HCT116 (cell line): ENCODE data around the gene ARMS2. TPM values are rescaled to one million over a fixed set of nuclear protein-coding genes. Genes with fewer than 3 reads are reported as not detected.

ENCODE experiments used
- ATAC-seq: fragments of 200-7000 bp; cut with Tn5 transposase; 2 replicates; pipeline ENCODE4 v1.9.1; 2020; ENCODE audit warnings: mild to moderate bottlenecking, moderate library complexity
- BruUV-seq: library from RNA; stranded (reverse); fragments of 400-500 nt; replicated peaks from 2 replicates; lab custom pipeline; 2021; lab: Mats Ljungman, UMichigan
- CTCF ChIA-PET: fragments of 300-600 bp; sonication (Branson Sonifier 250); formaldehyde crosslinking; loops from one replicate; lab custom pipeline; 2021; ENCODE audit warnings: antibody characterized with exemption; lab: Charles Lee
- POLR2A ChIA-PET: fragments of 300-600, 350-600 bp; sonication (Branson Sonifier 250); formaldehyde crosslinking; loops from one replicate; lab custom pipeline; 2021; ENCODE audit warnings: antibody characterized with exemption; lab: Charles Lee
- RAD21 ChIA-PET, 2 experiments: fragments of 300-600 bp; sonication (Branson Sonifier 250); formaldehyde crosslinking; loops; one replicate each; lab custom pipeline; 2023; ENCODE audit warnings: low total read pairs in 2 of 2; ENCODE audit not compliant: uncharacterized antibody in 2 of 2, unreplicated experiment in 2 of 2, low non-redundant PET in 1 of 2; lab: Charles Lee
- DNase-seq: peaks from one replicate; pipeline ENCODE4 v3.0.0-alpha.2; 2010; ENCODE audit warnings: low read depth, low spot score
- H2AFZ ChIP-seq: fragments of 200-600 bp; shearing (Covaris generic), sonication (generic); 2 replicates; pipeline ENCODE4 v1.6.1; 2017; ENCODE audit warnings: low read depth, mixed run types, mixed read lengths, antibody characterized with exemption, low read length; ENCODE audit not compliant: poor library complexity, severe bottlenecking
- H3K27ac ChIP-seq: 2 replicates; pipeline ENCODE4 v1.5.1; 2012; ENCODE audit warnings: low read depth, low read length
- H3K27me3 ChIP-seq: fragments of 200-600 bp; sonication (generic); 2 replicates; pipeline ENCODE4 v1.6.1; 2016; ENCODE audit warnings: mixed run types, low read length, mixed read lengths; ENCODE audit not compliant: insufficient read depth
- H3K36me3 ChIP-seq, 2 experiments: fragments of 200-500 bp in 1 of 2; fragments of 200-600 bp in 1 of 2; sonication (Bioruptor generic) in 1 of 2; sonication (generic) in 1 of 2; 2 replicates each; pipeline versions ENCODE4 v1.5.1 to v1.6.1; 2014 to 2016; ENCODE audit warnings: low read length in 2 of 2, inconsistent platforms in 1 of 2, mixed read lengths in 1 of 2, mixed run types in 1 of 2; ENCODE audit not compliant: insufficient read depth in 2 of 2, control insufficient read depth in 1 of 2
- H3K4me1 ChIP-seq, 2 experiments: fragments of 200-600 bp in 1 of 2; sonication (generic) in 1 of 2; 2 replicates each; pipeline versions ENCODE4 v1.5.1 to v1.6.1; 2012 to 2017; ENCODE audit warnings: low read length in 2 of 2, inconsistent platforms in 1 of 2, mild to moderate bottlenecking in 1 of 2, mixed read lengths in 1 of 2, mixed run types in 1 of 2, moderate library complexity in 1 of 2; ENCODE audit not compliant: insufficient read depth in 2 of 2, control insufficient read depth in 1 of 2
- H3K4me2 ChIP-seq: fragments of 200-600 bp; sonication (generic); 2 replicates; pipeline ENCODE4 v1.6.1; 2017; ENCODE audit warnings: mixed run types, low read length, mixed read lengths
- H3K4me3 ChIP-seq, 2 experiments: fragments of 200-600 bp in 1 of 2; sonication (generic) in 1 of 2; replicated peaks in 1 of 2; 2 replicates each; pipeline ENCODE4 v1.5.1; 2011 to 2016; ENCODE audit warnings: low read length in 2 of 2, control low read depth in 1 of 2, low read depth in 1 of 2, mild to moderate bottlenecking in 1 of 2, mixed read lengths in 1 of 2, mixed run types in 1 of 2
- H3K79me2 ChIP-seq: fragments of 200-600 bp; sonication (generic); 2 replicates; pipeline ENCODE4 v1.6.1; 2017; ENCODE audit warnings: mild to moderate bottlenecking, mixed run types, low read length, moderate library complexity, mixed read lengths; ENCODE audit not compliant: insufficient read depth
- H3K9ac ChIP-seq: fragments of 200-600 bp; sonication (generic); 2 replicates; pipeline ENCODE4 v1.6.1; 2016; ENCODE audit warnings: low read length, mixed read lengths
- H3K9me2 ChIP-seq: fragments of 200-600 bp; sonication (generic), shearing (Covaris generic); 2 replicates; pipeline ENCODE4 v1.6.1; 2017; ENCODE audit warnings: mixed run types, mild to moderate bottlenecking, moderate library complexity; ENCODE audit not compliant: insufficient read depth
- H3K9me3 ChIP-seq, 2 experiments: fragments of 200-500 bp in 1 of 2; fragments of 200-600 bp in 1 of 2; sonication (Bioruptor generic) in 1 of 2; sonication (generic) in 1 of 2; 2 replicates each; pipeline ENCODE4 v1.6.1; 2014 to 2017; ENCODE audit warnings: low read length in 2 of 2, mixed read lengths in 2 of 2, inconsistent platforms in 1 of 2, low read depth in 1 of 2, mild to moderate bottlenecking in 1 of 2, mixed run types in 1 of 2, moderate library complexity in 1 of 2; ENCODE audit not compliant: control insufficient read depth in 1 of 2, insufficient read depth in 1 of 2
- H4K20me1 ChIP-seq: fragments of 200-600 bp; sonication (generic), shearing (Covaris generic); 2 replicates; pipeline ENCODE4 v1.6.1; 2017; ENCODE audit warnings: mixed run types, mild to moderate bottlenecking, moderate library complexity; ENCODE audit not compliant: insufficient read depth
- CBX3 ChIP-seq: IDR thresholded peaks from 2 replicates; pipeline ENCODE4 v1.6.1; 2012; ENCODE audit warnings: low read depth
- CEBPB ChIP-seq: IDR thresholded peaks from 2 replicates; pipeline ENCODE4 v1.6.1; 2012; ENCODE audit warnings: low read depth
- EGR1 ChIP-seq: IDR thresholded peaks from 2 replicates; pipeline ENCODE4 v1.6.1; 2012; ENCODE audit warnings: low read depth
- ELF1 ChIP-seq: IDR thresholded peaks from 2 replicates; pipeline ENCODE4 v1.6.1; 2012; ENCODE audit warnings: low read depth, borderline replicate concordance
- EZH2phosphoT487 ChIP-seq: fragments of 200-600 bp; IDR thresholded peaks from 2 replicates; pipeline ENCODE4 v1.6.1; 2018; ENCODE audit warnings: antibody characterized with exemption, borderline replicate concordance
- JUND ChIP-seq: IDR thresholded peaks from 2 replicates; pipeline ENCODE4 v1.6.1; 2012
- POLR2A ChIP-seq: IDR thresholded peaks from 2 replicates; pipeline ENCODE4 v1.7.0; 2011; ENCODE audit warnings: borderline replicate concordance; ENCODE audit not compliant: insufficient read depth, insufficient read length; ENCODE audit errors: extremely low read depth
- POLR2AphosphoS5 ChIP-seq: IDR thresholded peaks from 2 replicates; pipeline ENCODE4 v1.6.1; 2011; ENCODE audit warnings: mild to moderate bottlenecking, low read depth, low read length, moderate library complexity
- SIN3A ChIP-seq: IDR thresholded peaks from 2 replicates; pipeline ENCODE4 v1.6.1; 2012; ENCODE audit warnings: low read depth
- SP1 ChIP-seq: IDR thresholded peaks from 2 replicates; pipeline ENCODE4 v1.6.1; 2012; ENCODE audit warnings: low read depth
- TCF7L2 ChIP-seq: IDR thresholded peaks from 2 replicates; pipeline ENCODE4 v1.7.0; 2011; ENCODE audit warnings: borderline replicate concordance, inconsistent platforms; ENCODE audit not compliant: insufficient read depth, insufficient read length; ENCODE audit errors: extremely low read depth
- YY1 ChIP-seq: IDR thresholded peaks from 2 replicates; pipeline ENCODE4 v1.6.1; 2011; ENCODE audit warnings: low read length, low read depth, moderate library complexity, mild to moderate bottlenecking; ENCODE audit not compliant: insufficient replicate concordance; ENCODE audit errors: extremely low read depth
- ZFX ChIP-seq: fragments of 450-650 bp; IDR thresholded peaks from 2 replicates; pipeline ENCODE4 v1.6.1; 2017
- ZNF274 ChIP-seq: fragments of 200-500 bp; sonication (Bioruptor generic); IDR thresholded peaks from 2 replicates; pipeline ENCODE4 v1.6.1; 2014; ENCODE audit warnings: mild to moderate bottlenecking, low read depth, low read length, inconsistent platforms
- intact Hi-C: fragments of 100-400 bp; cut with micrococcal nuclease; formaldehyde crosslinking; loops from 2 replicates; pipeline ENCODE4 v1.10.0; 2022
- microRNA-seq: library from miRNA; unstranded; fragments of <30 nt; microRNA quantifications from one replicate; pipeline ENCODE4, GENCODE V29; 2016; ENCODE audit warnings: borderline number of aligned reads
- total RNA-seq: library from RNA; stranded (reverse); gene quantifications from one replicate; pipeline ENCODE4 v1.2.1, GENCODE V29; 2021; ENCODE audit not compliant: unreplicated experiment
- TF ChIP-seq, protein P1 (sequence below): IDR thresholded peaks from 2 replicates; pipeline ENCODE4 v1.6.1; 2012; ENCODE audit warnings: low read depth
- TF ChIP-seq, protein P2 (sequence below): IDR thresholded peaks from 2 replicates; pipeline ENCODE4 v1.6.1; 2012

The ARMS2 gene
- total RNA-seq, 1 experiment from 2014 or later, result not detected

DNA sequence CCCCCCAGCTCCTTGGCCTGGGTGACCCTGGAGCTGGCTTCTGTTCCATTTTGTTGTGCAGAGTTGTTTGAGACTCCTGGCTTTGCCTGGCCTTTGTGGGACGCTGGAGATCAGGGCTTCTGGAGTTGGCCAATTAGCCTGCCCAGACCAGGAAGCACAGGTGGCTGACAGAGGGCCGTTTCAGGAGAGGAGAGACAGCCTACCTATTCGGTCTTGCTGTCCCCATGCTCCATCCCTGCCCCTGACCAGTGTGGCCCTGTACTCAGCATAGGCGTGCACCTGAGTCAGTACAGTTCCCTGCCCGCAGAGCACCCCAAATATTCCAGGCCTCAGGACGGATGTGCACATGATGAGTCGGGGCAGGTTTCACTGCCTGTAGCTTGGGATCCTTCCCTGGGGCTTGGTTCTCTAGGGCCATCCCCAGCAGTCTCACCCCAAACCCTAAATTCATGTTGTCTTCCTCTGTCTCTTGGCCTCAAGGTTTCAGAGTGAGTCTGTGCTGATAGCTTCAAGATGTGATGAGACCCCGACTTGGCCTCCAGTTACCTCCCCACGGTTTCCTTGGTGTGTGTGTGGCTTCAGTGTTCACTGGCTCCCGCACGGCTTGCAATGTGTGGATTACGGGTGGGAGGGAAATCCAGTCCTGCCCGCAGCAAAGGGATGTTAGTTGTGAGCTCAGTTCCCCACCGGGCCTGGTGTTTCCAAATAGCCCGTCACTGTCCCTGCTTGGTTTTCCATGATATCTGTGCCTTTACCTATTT is 51.6 kb downstream of the ARMS2 start:
- ATAC-seq (no peak), DNase-seq (no peak)
- Histone ChIP-seq H2AFZ (no peak overlapping the region), H3K79me2 (no peaks in the 10 kb centered on the region), H3K9me2 (no peaks in the 10 kb centered on the region), H3K9me3 (no peaks in the 10 kb centered on the region), H3K9ac (no peak overlapping the region), H3K27me3 (no peaks in the 10 kb centered on the region), H3K4me3 (no peak overlapping the region), H3K36me3 (no peaks in the 10 kb centered on the region), H3K27ac (no peak overlapping the region), H4K20me1 (no peaks in the 10 kb centered on the region), H3K4me1 (peaks cover 5 to 8% of the 10 kb centered on the region in 2 experiments; a peak in 1 of 4 replicates), H3K4me2 (no peak overlapping the region)
- POLR2A ChIA-PET, result no interaction called here
- CTCF ChIA-PET, result no interaction called here
- BruUV-seq, result no TSS peak
- RAD21 ChIA-PET, result no interaction called here
- intact Hi-C loops, result no loop called here
- TF ChIP-seq, protein P1, sequence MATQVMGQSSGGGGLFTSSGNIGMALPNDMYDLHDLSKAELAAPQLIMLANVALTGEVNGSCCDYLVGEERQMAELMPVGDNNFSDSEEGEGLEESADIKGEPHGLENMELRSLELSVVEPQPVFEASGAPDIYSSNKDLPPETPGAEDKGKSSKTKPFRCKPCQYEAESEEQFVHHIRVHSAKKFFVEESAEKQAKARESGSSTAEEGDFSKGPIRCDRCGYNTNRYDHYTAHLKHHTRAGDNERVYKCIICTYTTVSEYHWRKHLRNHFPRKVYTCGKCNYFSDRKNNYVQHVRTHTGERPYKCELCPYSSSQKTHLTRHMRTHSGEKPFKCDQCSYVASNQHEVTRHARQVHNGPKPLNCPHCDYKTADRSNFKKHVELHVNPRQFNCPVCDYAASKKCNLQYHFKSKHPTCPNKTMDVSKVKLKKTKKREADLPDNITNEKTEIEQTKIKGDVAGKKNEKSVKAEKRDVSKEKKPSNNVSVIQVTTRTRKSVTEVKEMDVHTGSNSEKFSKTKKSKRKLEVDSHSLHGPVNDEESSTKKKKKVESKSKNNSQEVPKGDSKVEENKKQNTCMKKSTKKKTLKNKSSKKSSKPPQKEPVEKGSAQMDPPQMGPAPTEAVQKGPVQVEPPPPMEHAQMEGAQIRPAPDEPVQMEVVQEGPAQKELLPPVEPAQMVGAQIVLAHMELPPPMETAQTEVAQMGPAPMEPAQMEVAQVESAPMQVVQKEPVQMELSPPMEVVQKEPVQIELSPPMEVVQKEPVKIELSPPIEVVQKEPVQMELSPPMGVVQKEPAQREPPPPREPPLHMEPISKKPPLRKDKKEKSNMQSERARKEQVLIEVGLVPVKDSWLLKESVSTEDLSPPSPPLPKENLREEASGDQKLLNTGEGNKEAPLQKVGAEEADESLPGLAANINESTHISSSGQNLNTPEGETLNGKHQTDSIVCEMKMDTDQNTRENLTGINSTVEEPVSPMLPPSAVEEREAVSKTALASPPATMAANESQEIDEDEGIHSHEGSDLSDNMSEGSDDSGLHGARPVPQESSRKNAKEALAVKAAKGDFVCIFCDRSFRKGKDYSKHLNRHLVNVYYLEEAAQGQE, result no peak
- TF ChIP-seq ELF1 (no peak), SIN3A (no peak), SP1 (no peak), JUND (no peak), ZFX (no peak), ZNF274 (no peak), EGR1 (no peak), CEBPB (no peak), YY1 (no peak), TCF7L2 (no peak), CBX3 (no peak), EZH2phosphoT487 (no peak), POLR2A (no peak), POLR2AphosphoS5 (no peak)
- TF ChIP-seq, protein P2, sequence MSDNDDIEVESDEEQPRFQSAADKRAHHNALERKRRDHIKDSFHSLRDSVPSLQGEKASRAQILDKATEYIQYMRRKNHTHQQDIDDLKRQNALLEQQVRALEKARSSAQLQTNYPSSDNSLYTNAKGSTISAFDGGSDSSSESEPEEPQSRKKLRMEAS, result no peak

Small RNA genes within 50 kb of the gene (microRNA-seq; reads per million reads assigned to microRNA genes)
- 3.6 reads per million for gene MIR3941

Other genes with a start within 250 kb of the ARMS2 start
- 0.27 TPM for gene BTBD16, start 183.4 kb upstream of the ARMS2 start, total RNA-seq
- gene PLEKHA1, start 79.9 kb upstream of the ARMS2 start, total RNA-seq, result 30.6 TPM
- gene HTRA1, start 6.9 kb downstream of the ARMS2 start, total RNA-seq, result 0.39 TPM
- 0.17 TPM for gene DMBT1, start 106.1 kb downstream of the ARMS2 start, total RNA-seq
- not detected for gene C10orf120, start 245.2 kb downstream of the ARMS2 start, total RNA-seq